GM12878 (cell line): ENCODE data around the gene ATP10A. TPM values are rescaled to one million over a fixed set of nuclear protein-coding genes. Genes with fewer than 3 reads are reported as not detected.

Source experiments
- ATAC-seq: fragments of 200-7000 bp; cut with Tn5 transposase; 3 replicates; pipeline ENCODE4 v1.9.1; 2020; ENCODE audit warnings: mild to moderate bottlenecking, moderate library complexity
- BruUV-seq: library from RNA; stranded (reverse); fragments of 400-500 nt; replicated peaks from 2 replicates; lab custom pipeline; 2021; lab: Mats Ljungman, UMichigan
- CTCF ChIA-PET: fragments of 300-600 bp; sonication (Branson Sonifier 250); formaldehyde crosslinking; extraction: SDS; loops from one replicate; lab custom pipeline; 2021; ENCODE audit warnings: inconsistent platforms; lab: Yijun Ruan, JAX
- POLR2A ChIA-PET: fragments of 350-600 bp; formaldehyde crosslinking; extraction: SDS; loops from one replicate; lab custom pipeline; 2021; ENCODE audit warnings: inconsistent platforms; lab: Charles Lee
- RAD21 ChIA-PET: fragments of 300-600 bp; sonication (Branson Sonifier 250); formaldehyde crosslinking; loops from one replicate; lab custom pipeline; 2023; ENCODE audit warnings: antibody characterized with exemption; ENCODE audit not compliant: unreplicated experiment; lab: Charles Lee
- SMC1A ChIA-PET: fragments of 300-600 bp; sonication (Branson Sonifier 250); formaldehyde crosslinking; loops from one replicate; lab custom pipeline; 2023; ENCODE audit not compliant: unreplicated experiment, uncharacterized antibody; lab: Charles Lee
- DNase-seq: peaks from one replicate; pipeline ENCODE4 v3.0.0-alpha.2; 2011; ENCODE audit warnings: low read depth, low spot score
- FAIRE-seq: peaks from 3 replicates; lab custom pipeline; 2011; peaks lifted over from hg19 to GRCh38; lab: Jason Lieb, UNC
- H2AFZ ChIP-seq: 2 replicates; pipeline ENCODE4 v1.6.0; 2011; ENCODE audit warnings: low read depth, low read length, control low read depth; ENCODE audit not compliant: control insufficient read depth
- H3K27ac ChIP-seq: 2 replicates; pipeline ENCODE4 v1.5.1; 2011; ENCODE audit warnings: control low read depth; ENCODE audit not compliant: control insufficient read depth, insufficient read depth
- H3K27me3 ChIP-seq, 2 experiments: replicated peaks in 1 of 2; 2 replicates each; pipeline versions ENCODE4 v1.6.0 to v1.6.1; 2011; ENCODE audit warnings: low read length in 1 of 2; ENCODE audit not compliant: control insufficient read depth in 2 of 2, insufficient read depth in 2 of 2
- H3K36me3 ChIP-seq, 2 experiments: 2 replicates each; pipeline ENCODE4 v1.5.1; 2011; ENCODE audit warnings: low read length in 1 of 2; ENCODE audit not compliant: control insufficient read depth in 2 of 2, insufficient read depth in 2 of 2
- H3K4me1 ChIP-seq: 2 replicates; pipeline ENCODE4 v1.6.1; 2011; ENCODE audit warnings: mild to moderate bottlenecking, low read length, moderate library complexity, mixed read lengths; ENCODE audit not compliant: control insufficient read depth, insufficient read depth
- H3K4me2 ChIP-seq: 2 replicates; pipeline ENCODE4 v1.6.0; 2011; ENCODE audit warnings: control low read depth; ENCODE audit not compliant: control insufficient read depth, insufficient read depth
- H3K4me3 ChIP-seq: fragments of 200-600 bp; sonication (generic); 2 replicates; pipeline ENCODE4 v1.5.1; 2016
- H3K79me2 ChIP-seq: 2 replicates; pipeline ENCODE4 v1.6.0; 2011; ENCODE audit warnings: low read length; ENCODE audit not compliant: control insufficient read depth, insufficient read depth
- H3K9ac ChIP-seq: 2 replicates; pipeline ENCODE4 v1.8.0; 2011; ENCODE audit warnings: low read length, control low read depth, mixed read lengths; ENCODE audit not compliant: control insufficient read depth, insufficient read depth
- H3K9me3 ChIP-seq: replicated peaks from 3 replicates; pipeline ENCODE4 v1.5.1; 2011; ENCODE audit warnings: mild to moderate bottlenecking, low read length; ENCODE audit not compliant: control insufficient read depth, insufficient read depth
- H4K20me1 ChIP-seq: 2 replicates; pipeline ENCODE4 v1.6.0; 2011; ENCODE audit not compliant: control insufficient read depth, insufficient read depth
- BCLAF1 ChIP-seq: fragments of 450-650 bp; IDR thresholded peaks from 2 replicates; pipeline ENCODE4 v1.6.1; 2017; ENCODE audit warnings: antibody characterized with exemption, mild to moderate bottlenecking, moderate library complexity
- BRCA1 ChIP-seq: IDR thresholded peaks from 2 replicates; pipeline ENCODE4 v1.6.1; 2011; ENCODE audit warnings: low read depth, low read length, improper control_type of control experiment
- CTCF ChIP-seq, 3 experiments: IDR thresholded peaks in 2 of 3; conservative IDR thresholded peaks in 1 of 3; 2 replicates each; pipeline ENCODE4 v1.5.1; 2011; ENCODE audit warnings: low read depth in 3 of 3, low read length in 3 of 3, mild to moderate bottlenecking in 3 of 3, control low read depth in 2 of 3, moderate library complexity in 2 of 3, inconsistent platforms in 1 of 3, mixed read lengths in 1 of 3; ENCODE audit not compliant: control insufficient read depth in 2 of 3, insufficient read depth in 1 of 3; ENCODE audit errors: extremely low read depth in 1 of 3
- GABPA ChIP-seq: IDR thresholded peaks from 2 replicates; pipeline ENCODE4 v1.6.1; 2014; ENCODE audit warnings: antibody characterized with exemption, low read depth, mild to moderate bottlenecking, inconsistent platforms
- IKZF1 ChIP-seq: fragments of 450-650 bp; conservative IDR thresholded peaks from 2 replicates; pipeline ENCODE4 v1.6.1; 2017; ENCODE audit warnings: antibody characterized with exemption, mild to moderate bottlenecking
- KAT2A ChIP-seq: conservative IDR thresholded peaks from 2 replicates; pipeline ENCODE4 v1.6.1; 2011; ENCODE audit warnings: low read depth, low read length; ENCODE audit not compliant: control insufficient read depth
- NFYB ChIP-seq: IDR thresholded peaks from 2 replicates; pipeline ENCODE4 v1.6.1; 2011; ENCODE audit warnings: low read depth, mild to moderate bottlenecking, low read length, improper control_type of control experiment, moderate library complexity; ENCODE audit not compliant: insufficient read depth
- POLR2AphosphoS2 ChIP-seq: IDR thresholded peaks from 2 replicates; pipeline ENCODE4 v1.6.1; 2011; ENCODE audit warnings: low read depth, mild to moderate bottlenecking, low read length, improper control_type of control experiment, moderate library complexity
- POU2F2 ChIP-seq: IDR thresholded peaks from 3 replicates; pipeline ENCODE4 v1.6.1; 2011; ENCODE audit warnings: low read depth, mild to moderate bottlenecking, low read length, borderline replicate concordance
- RFX5 ChIP-seq: IDR thresholded peaks from 2 replicates; pipeline ENCODE4 v1.6.1; 2011; ENCODE audit warnings: low read depth, low read length, improper control_type of control experiment
- SMAD1 ChIP-seq: fragments of 450-650 bp; IDR thresholded peaks from 2 replicates; pipeline ENCODE4 v1.6.1; 2018; ENCODE audit warnings: mild to moderate bottlenecking, low read depth; ENCODE audit not compliant: partially characterized antibody
- SMC3 ChIP-seq: IDR thresholded peaks from 2 replicates; pipeline ENCODE4 v1.6.1; 2011; ENCODE audit warnings: low read length, improper control_type of control experiment, borderline replicate concordance
- STAT3 ChIP-seq: IDR thresholded peaks from 2 replicates; pipeline ENCODE4 v1.6.1; 2011; ENCODE audit warnings: low read depth, low read length, improper control_type of control experiment
- TARDBP ChIP-seq: IDR thresholded peaks from 2 replicates; pipeline ENCODE4 v1.6.1; 2016; ENCODE audit warnings: borderline replicate concordance
- ZBTB4 ChIP-seq: fragments of 450-650 bp; formaldehyde crosslinking; IDR thresholded peaks from 2 replicates; pipeline ENCODE4 v1.4.0; 2022; ENCODE audit warnings: mild to moderate bottlenecking, moderate library complexity
- ZNF217 ChIP-seq: fragments of 450-650 bp; IDR thresholded peaks from 2 replicates; pipeline ENCODE4 v1.6.1; 2017; ENCODE audit warnings: antibody characterized with exemption, mild to moderate bottlenecking
- ZNF24 ChIP-seq: fragments of 450-650 bp; IDR thresholded peaks from 2 replicates; pipeline ENCODE4 v1.6.1; 2017; ENCODE audit warnings: antibody characterized with exemption, mild to moderate bottlenecking
- ZNF274 ChIP-seq: IDR thresholded peaks from one replicate; pipeline ENCODE4 v1.8.0; 2011; ENCODE audit not compliant: insufficient read length, insufficient read depth
- WGBS: methylation state at CpG from one replicate; pipeline ENCODE4 v1.1.6; 2016; ENCODE audit warnings: low lambda C conversion rate; ENCODE audit not compliant: insufficient replicate concordance, insufficient coverage; ENCODE audit errors: missing lambda C conversion rate; 5-methylcytosine and 5-hydroxymethylcytosine counted together
- in situ Hi-C: fragments of 300-500 bp; cut with MboI; formaldehyde crosslinking; loops from 9 replicates; pipeline ENCODE4 v1.14.3; 2018; ENCODE audit warnings: mixed read lengths
- intact Hi-C: fragments of 100-400 bp; cut with micrococcal nuclease; formaldehyde crosslinking; loops from one replicate; pipeline ENCODE4 v1.14.2; 2022; ENCODE audit not compliant: unreplicated experiment
- polyA plus RNA-seq, 11 experiments: library from polyadenylated mRNA; depleted of rRNA in 4 of 11; unstranded in 6 of 11; stranded (reverse) in 5 of 11; fragments of >200 nt; fragmentation: Nextera tagmentation in 4 of 11; fragmentation: Illumina TruSeq in 1 of 11; extraction: Ambion mirVana in 4 of 11; extraction: Trizol in 1 of 11; gene quantifications; 1 replicate in 1 of 11; 2 replicates in 10 of 11; pipeline versions ENCODE4 v1.2.1 to v1.2.3, GENCODE V29; 2011 to 2016; ENCODE audit warnings: inconsistent platforms in 2 of 11, missing spikeins in 2 of 11, low read depth in 1 of 11
- total RNA-seq, 4 experiments: library from RNA; depleted of rRNA in 3 of 4; stranded (reverse); fragments of >200 nt in 3 of 4; fragmentation: Illumina TruSeq in 1 of 4; extraction: Trizol in 1 of 4; gene quantifications; 2 replicates each; pipeline versions ENCODE4 v1.2.1 to v1.2.3, GENCODE V29; 2013 to 2021

ATP10A gene
- total and polyA plus RNA-seq, 10 of the 15 experiments (the other 5 are each of a cell fraction or from before 2014, with no cell fraction given): 0.04 to 1.5 (median 0.31) TPM; not detected in 2

- intact Hi-C loops: no loop called here
- BruUV-seq: no TSS peak
- TF ChIP-seq STAT3 (no peak), IKZF1 (no peak), RFX5 (no peak), POU2F2 (no peak), GABPA (no peak), SMAD1 (no peak), BCLAF1 (no peak), ZNF24 (no peak), BRCA1 (no peak), ZNF217 (no peak), CTCF (IDR thresholded peaks at IDR 0.05 in 2 of 3, conservative IDR thresholded peaks at IDR 0.05 in 1 of 3; ENCODE audit: control insufficient read depth in 2 of 3, extremely low read depth in 1 of 3, insufficient read depth in 1 of 3, low read depth in 3 of 3, low read length in 3 of 3) (no peak), NFYB (no peak), KAT2A (no peak), TARDBP (no peak), ZNF274 (no peak), POLR2AphosphoS2 (no peak), ZBTB4 (no peak), SMC3 (no peak)
These were observed 80.0 kb downstream of the ATP10A start for GRCh38 chr15:25783134-25783533.

More at GRCh38 chr15:25783134-25783533, 80.0 kb downstream of the ATP10A start:
- CTCF ChIA-PET: interaction anchor here (1.2 to 1.4 kb wide), 2 partner anchors 9 to 69 kb away, joined by 3 to 4 read pairs; no protein-coding TSS in a partner anchor
- POLR2A ChIA-PET: no interaction called here
- no peak for DNase-seq
- Histone ChIP-seq H4K20me1 (no peaks in the 10 kb centered on the region), H3K36me3 (no peaks in the 10 kb centered on the region), H3K27ac (no peak overlapping the region), H3K27me3 (no peaks in the 10 kb centered on the region), H3K4me3 (no peak overlapping the region), H2AFZ (no peak overlapping the region), H3K79me2 (no peaks in the 10 kb centered on the region), H3K4me2 (no peak overlapping the region), H3K4me1 (no peaks in the 10 kb centered on the region), H3K9me3 (no peaks in the 10 kb centered on the region; the same call in 2 of the 3 replicates), H3K9ac (no peak overlapping the region)
- FAIRE-seq: no peak
- in situ Hi-C loops: no loop called here
- RAD21 ChIA-PET: interaction anchor here (0.8 kb wide), 1 partner anchor 154 kb away, joined by 3 read pairs; no protein-coding TSS in a partner anchor
- SMC1A ChIA-PET: no interaction called here
- no peak for ATAC-seq
- 72% methylated on average over 3 of the region's 3 CpGs for WGBS
